ENCODE measurements around the gene ZAR1L. TPM values are rescaled to one million over a fixed set of nuclear protein-coding genes. Genes with fewer than 3 reads are reported as not detected.

Gene ZAR1L
- total and polyA plus RNA-seq, 2 of the 4 experiments (the other 2 are of a cell fraction) = not detected

- Histone ChIP-seq H3K23ac (ENCODE audit: low read depth, low read length) (peak overlapping the region; percentile 86), H4K8ac (ENCODE audit: low read depth in 2 of 2, low read length in 2 of 2) (peak overlapping the region; percentile 69 to 100), H2BK120ac (ENCODE audit: low read depth, low read length) (peak overlapping the region; percentile 70), H3K27me3 (ENCODE audit: control insufficient read depth, insufficient read depth, low read length) (no peaks in the 10 kb centered on the region), H3K4me1 (ENCODE audit: control insufficient read depth, insufficient read depth, low read length) (peaks cover 3% of the 10 kb centered on the region), H2BK15ac (ENCODE audit: low read depth, low read length) (peak overlapping the region; percentile 35; the same call in 1 of the 3 replicates), H2BK5ac (ENCODE audit: low read depth, low read length, poor library complexity, severe bottlenecking) (peak overlapping the region; percentile 46), H4K91ac (ENCODE audit: insufficient read depth, low read depth, low read length) (peak overlapping the region; percentile 64), H3K4me2 (ENCODE audit: low read depth, low read length) (peak overlapping the region; percentile 94), H3K9ac (ENCODE audit: low read depth, low read length) (peak overlapping the region; percentile 87), H3K9me3 (ENCODE audit: control insufficient read depth, insufficient read depth, low read length) (no peaks in the 10 kb centered on the region), H3K27ac (ENCODE audit: insufficient read depth, low read length) (peak overlapping the region; percentile 74), H3K56ac (ENCODE audit: extremely low read depth, insufficient read depth, low read length) (peak overlapping the region; percentile 88), H4K5ac (ENCODE audit: low read depth, low read length) (peak overlapping the region; percentile 53; the same call in 1 of the 2 replicates), H3K14ac (replicated peaks; ENCODE audit: low read depth, low read length) (peak overlapping the region; percentile 93), H2AFZ (replicated peaks; ENCODE audit: low read length, poor library complexity) (peak overlapping the region; percentile 99), H2AK9ac (replicated peaks; ENCODE audit: low read depth, low read length, poor library complexity) (peak overlapping the region; percentile 99), H3K9me1 (ENCODE audit: insufficient read depth, low read length) (no peaks in the 10 kb centered on the region; the same call in 1 of the 2 replicates), H4K20me1 (ENCODE audit: insufficient read depth, low read length) (no peaks in the 10 kb centered on the region), H3K4me3 (ENCODE audit: insufficient read depth, low read depth, low read length) (peak overlapping the region; percentile 64), H2BK20ac (ENCODE audit: low read depth, low read length) (peak overlapping the region; percentile 16; the same call in 1 of the 2 replicates), H3K79me1 (ENCODE audit: low read depth in 1 of 2, low read length in 2 of 2) (peaks cover 0 to 23% of the 10 kb centered on the region in 2 experiments; a peak in 2 of 4 replicates), H3K4ac (ENCODE audit: low read depth, low read length) (peak overlapping the region; percentile 93), H3K36me3 (ENCODE audit: control insufficient read depth, insufficient read depth, low read length) (no peaks in the 10 kb centered on the region), H2AK5ac (ENCODE audit: low read depth, low read length) (peak overlapping the region; percentile 14), H3K18ac (ENCODE audit: low read depth, low read length) (peak overlapping the region; percentile 58)
- CTCF ChIA-PET = interaction anchor here (0.6 kb wide), 1 partner anchor 328 kb away, joined by 3 read pairs; no protein-coding TSS in a partner anchor
- DNase-seq = no peak
- TSS peak; percentile 73 for BruUV-seq (replicated peaks)
- intact Hi-C loops (cut with micrococcal nuclease) = loop anchor here (5.0 kb wide), 1 partner anchor 221 kb away; the partner anchor contains the start of gene N4BP2L2
- dilution Hi-C loops (cut with HindIII; ENCODE audit: low sequenced_read_pairs, unreplicated experiment) = no loop called here
- POLR2A ChIA-PET (ENCODE audit: unreplicated experiment) = interaction anchor here (0.7 kb wide), 1 partner anchor 208 kb away, joined by 6 read pairs; no protein-coding TSS in a partner anchor
- TF ChIP-seq BHLHE40 (IDR thresholded peaks at IDR 0.05; ENCODE audit: low read depth, low read length) = no peak
- TF ChIP-seq CEBPB (IDR thresholded peaks at IDR 0.05; ENCODE audit: low read depth, low read length) = no peak
- TF ChIP-seq MAZ (IDR thresholded peaks at IDR 0.05; ENCODE audit: borderline replicate concordance, low read depth, low read length) = no peak
- no peak for TF ChIP-seq FOS (IDR thresholded peaks at IDR 0.05; ENCODE audit: low read depth, low read length)
- no peak for TF ChIP-seq RAD21 (IDR thresholded peaks at IDR 0.05; ENCODE audit: low read length)
- TF ChIP-seq MAFK (IDR thresholded peaks at IDR 0.05; ENCODE audit: low read depth, low read length) = no peak
- TF ChIP-seq POLR2A (IDR thresholded peaks at IDR 0.05; ENCODE audit: low read depth, low read length) = no peak
- TF ChIP-seq MXI1 (IDR thresholded peaks at IDR 0.05; ENCODE audit: borderline replicate concordance, low read depth, low read length) = no peak; the same call in 1 of the 2 replicates
- no peak for TF ChIP-seq CTCF (conservative IDR thresholded peaks at IDR 0.05; ENCODE audit: low read depth, low read length)
- no peak for TF ChIP-seq RFX5 (IDR thresholded peaks at IDR 0.05; ENCODE audit: low read depth, low read length)
- TF ChIP-seq CHD1 (IDR thresholded peaks at IDR 0.05; ENCODE audit: low read depth, low read length) = no peak
- no peak for TF ChIP-seq USF2 (IDR thresholded peaks at IDR 0.05; ENCODE audit: low read depth, low read length)
- no peak for TF ChIP-seq SMC3 (IDR thresholded peaks at IDR 0.05; ENCODE audit: low read depth, low read length)
- no peak for TF ChIP-seq NFE2L2 (IDR thresholded peaks at IDR 0.05; ENCODE audit: low read depth, low read length)
- no peak for TF ChIP-seq RCOR1 (IDR thresholded peaks at IDR 0.05; ENCODE audit: insufficient replicate concordance, low read length)
- TF ChIP-seq, protein P1, sequence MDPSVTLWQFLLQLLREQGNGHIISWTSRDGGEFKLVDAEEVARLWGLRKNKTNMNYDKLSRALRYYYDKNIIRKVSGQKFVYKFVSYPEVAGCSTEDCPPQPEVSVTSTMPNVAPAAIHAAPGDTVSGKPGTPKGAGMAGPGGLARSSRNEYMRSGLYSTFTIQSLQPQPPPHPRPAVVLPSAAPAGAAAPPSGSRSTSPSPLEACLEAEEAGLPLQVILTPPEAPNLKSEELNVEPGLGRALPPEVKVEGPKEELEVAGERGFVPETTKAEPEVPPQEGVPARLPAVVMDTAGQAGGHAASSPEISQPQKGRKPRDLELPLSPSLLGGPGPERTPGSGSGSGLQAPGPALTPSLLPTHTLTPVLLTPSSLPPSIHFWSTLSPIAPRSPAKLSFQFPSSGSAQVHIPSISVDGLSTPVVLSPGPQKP (IDR thresholded peaks at IDR 0.05; ENCODE audit: borderline replicate concordance, low read depth, low read length) = no peak
- peak; percentile 50 for ATAC-seq (ENCODE audit: low read depth)
- in situ Hi-C loops (cut with MboI; ENCODE audit: low sequenced_read_pairs) = no loop called here
- WGBS, 2 experiments (ENCODE audit: extremely low coverage in 2 of 2, insufficient read length in 1 of 2) = 4% methylated on average over 5 of the region's 13 CpGs; no CpG with 5 or more reads in 1 of the 2 experiments
Measured at GRCh38 chr13:32316028-32316339, 821 bp upstream of the ZAR1L start.
